ENCODE measurements around the gene MTG2. TPM values are rescaled to one million over a fixed set of nuclear protein-coding genes. Genes with fewer than 3 reads are reported as not detected.

Gene MTG2
- total RNA-seq, 1 experiment from 2014 or later, result 110 TPM

GRCh38 chr20:62197311-62197710 is 14.5 kb downstream of the MTG2 start:
- Histone ChIP-seq H3K4me1 (no peaks in the 10 kb centered on the region), H3K4me3 (ENCODE audit: low read depth, low read length) (no peak overlapping the region), H3K9me3 (no peaks in the 10 kb centered on the region), H3K27me3 (replicated peaks; ENCODE audit: control insufficient read depth, insufficient read depth, low read length) (no peaks in the 10 kb centered on the region), H3K36me3 (ENCODE audit: control insufficient read depth, insufficient read depth, low read length) (peaks cover 7% of the 10 kb centered on the region)
- ChIA-PET CTCF (no interaction called here), POLR2A (no interaction called here)
- no peak overlapping the region for H3K27ac Mint-ChIP-seq (ENCODE audit: unreplicated experiment)
- no peaks in the 10 kb centered on the region for H3K27me3 Mint-ChIP-seq (ENCODE audit: insufficient read depth, unreplicated experiment)
- no peaks in the 10 kb centered on the region for H3K4me1 Mint-ChIP-seq (ENCODE audit: low read depth, unreplicated experiment)
- no TSS peak for BruUV-seq (replicated peaks)
- H3K9me3 Mint-ChIP-seq (ENCODE audit: unreplicated experiment), result no peaks in the 10 kb centered on the region
- H3K4me3 Mint-ChIP-seq (ENCODE audit: unreplicated experiment), result no peak overlapping the region
- intact Hi-C loops (cut with micrococcal nuclease; ENCODE audit: unreplicated experiment), result no loop called here
- no peak for TF ChIP-seq CTCF (IDR thresholded peaks at IDR 0.05; ENCODE audit: insufficient read depth in 1 of 2, low read depth in 1 of 2, low read length in 1 of 2, severe bottlenecking in 1 of 2, unreplicated experiment in 1 of 2)
- DNase-seq, result no peak
- H3K36me3 Mint-ChIP-seq (ENCODE audit: insufficient read depth, unreplicated experiment), result peaks cover 81% of the 10 kb centered on the region

- Mint-ChIP-seq H3K9me3 (ENCODE audit: unreplicated experiment) (no peaks in the 10 kb centered on the region), H3K4me1 (ENCODE audit: low read depth, unreplicated experiment) (no peaks in the 10 kb centered on the region), H3K27me3 (ENCODE audit: insufficient read depth, unreplicated experiment) (no peaks in the 10 kb centered on the region), H3K27ac (ENCODE audit: unreplicated experiment) (no peak overlapping the region), H3K36me3 (ENCODE audit: insufficient read depth, unreplicated experiment) (peaks cover 86% of the 10 kb centered on the region), H3K4me3 (ENCODE audit: unreplicated experiment) (no peak overlapping the region)
- Histone ChIP-seq H3K4me3 (ENCODE audit: low read depth, low read length) (no peak overlapping the region), H3K9me3 (no peaks in the 10 kb centered on the region), H3K36me3 (ENCODE audit: control insufficient read depth, insufficient read depth, low read length) (peaks cover 7% of the 10 kb centered on the region), H3K4me1 (no peaks in the 10 kb centered on the region), H3K27me3 (replicated peaks; ENCODE audit: control insufficient read depth, insufficient read depth, low read length) (no peaks in the 10 kb centered on the region)
- POLR2A ChIA-PET, result no interaction called here
- BruUV-seq (replicated peaks), result no TSS peak
- intact Hi-C loops (cut with micrococcal nuclease; ENCODE audit: unreplicated experiment), result no loop called here
- no peak for DNase-seq
- CTCF ChIA-PET, result no interaction called here
- TF ChIP-seq CTCF (IDR thresholded peaks at IDR 0.05; ENCODE audit: insufficient read depth in 1 of 2, low read depth in 1 of 2, low read length in 1 of 2, severe bottlenecking in 1 of 2, unreplicated experiment in 1 of 2), result no peak
Measured at GRCh38 chr20:62197801-62198200, 15.0 kb downstream of the MTG2 start.

- no peaks in the 10 kb centered on the region for H3K4me1 Mint-ChIP-seq (ENCODE audit: low read depth, unreplicated experiment)
- intact Hi-C loops (cut with micrococcal nuclease; ENCODE audit: unreplicated experiment), result no loop called here
- Histone ChIP-seq H3K4me1 (no peaks in the 10 kb centered on the region), H3K36me3 (ENCODE audit: control insufficient read depth, insufficient read depth, low read length) (peaks cover 7% of the 10 kb centered on the region), H3K27me3 (replicated peaks; ENCODE audit: control insufficient read depth, insufficient read depth, low read length) (no peaks in the 10 kb centered on the region), H3K9me3 (no peaks in the 10 kb centered on the region), H3K4me3 (ENCODE audit: low read depth, low read length) (no peak overlapping the region)
- H3K4me3 Mint-ChIP-seq (ENCODE audit: unreplicated experiment), result no peak overlapping the region
- TF ChIP-seq CTCF (IDR thresholded peaks at IDR 0.05; ENCODE audit: insufficient read depth in 1 of 2, low read depth in 1 of 2, low read length in 1 of 2, severe bottlenecking in 1 of 2, unreplicated experiment in 1 of 2), result no peak
- no peak overlapping the region for H3K27ac Mint-ChIP-seq (ENCODE audit: unreplicated experiment)
- no peaks in the 10 kb centered on the region for H3K27me3 Mint-ChIP-seq (ENCODE audit: insufficient read depth, unreplicated experiment)
- DNase-seq, result no peak
- BruUV-seq (replicated peaks), result no TSS peak
- no peaks in the 10 kb centered on the region for H3K9me3 Mint-ChIP-seq (ENCODE audit: unreplicated experiment)
- POLR2A ChIA-PET, result no interaction called here
- peaks cover 86% of the 10 kb centered on the region for H3K36me3 Mint-ChIP-seq (ENCODE audit: insufficient read depth, unreplicated experiment)
- CTCF ChIA-PET, result no interaction called here
Measured at GRCh38 chr20:62198496-62198895, 15.7 kb downstream of the MTG2 start.

Data from Caco-2 (cell line).